ENCODE data around the gene SPNS2.

Gene SPNS2

GRCh38 chr17:4536742-4537411 is 38.2 kb downstream of the SPNS2 start:
- DNase-seq = peak in 15 of 51 donors; percentile 24 to 63 (median 47)

- peak in 35 of 51 donors; percentile 27 to 87 (median 64) for DNase-seq
Measured at GRCh38 chr17:4537451-4538235, 39.0 kb downstream of the SPNS2 start.

GRCh38 chr17:4538236-4539002 is 39.7 kb downstream of the SPNS2 start:
- DNase-seq = no peak

DNA sequence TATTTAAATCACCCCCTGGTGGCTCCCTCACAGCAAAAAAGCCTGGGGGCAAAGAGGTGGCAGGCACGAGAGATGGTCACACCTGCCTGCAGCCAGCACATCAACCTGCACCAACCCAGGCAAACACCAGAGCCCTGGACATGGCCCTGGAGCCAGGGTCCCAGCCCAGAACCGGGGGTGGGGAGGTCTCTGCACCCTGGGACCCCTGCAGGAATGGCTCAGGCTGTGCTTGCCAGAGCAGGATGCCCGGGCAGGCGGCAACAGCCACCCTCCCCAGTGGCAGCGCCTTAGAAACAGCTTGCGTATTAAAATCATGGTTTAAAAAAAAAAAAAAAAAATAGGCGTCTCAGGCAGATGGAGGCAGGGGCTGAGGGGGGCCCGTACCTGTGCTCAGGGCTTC is 40.3 kb downstream of the SPNS2 start:
- DNase-seq = no peak

DNA sequence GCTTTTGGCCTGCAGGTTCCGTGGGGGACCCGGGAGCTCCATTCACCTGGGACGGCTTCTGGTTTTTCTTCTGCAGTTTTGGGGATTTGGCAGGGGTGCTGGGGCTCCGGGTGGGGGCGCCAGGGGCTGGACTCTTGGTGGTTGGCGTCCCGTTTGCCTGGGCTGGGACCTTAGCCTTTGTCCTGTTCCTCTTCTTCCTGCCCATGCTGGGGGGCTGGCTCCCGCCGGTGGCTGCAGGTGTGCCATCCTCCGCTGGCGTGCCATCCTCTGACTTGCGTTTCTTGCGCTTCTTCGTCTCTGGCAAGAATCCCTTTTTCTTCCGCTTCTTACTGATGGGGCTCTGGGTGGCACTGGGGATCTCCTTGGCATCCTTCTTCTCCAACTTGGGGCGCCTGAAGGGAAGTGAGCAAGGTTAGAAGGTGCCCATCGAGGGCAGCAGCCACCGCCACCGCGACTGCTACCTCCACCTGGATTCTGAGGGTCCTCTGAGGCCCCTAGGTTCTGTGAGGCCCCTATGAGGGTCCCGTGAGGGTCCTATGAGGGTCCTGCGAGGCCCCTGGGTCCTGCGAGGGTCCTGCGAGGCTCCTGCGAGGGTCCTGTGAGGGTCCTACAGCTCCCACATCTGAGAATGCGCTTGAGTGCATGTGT is 41.0 kb downstream of the SPNS2 start:
- no peak for DNase-seq

DNA sequence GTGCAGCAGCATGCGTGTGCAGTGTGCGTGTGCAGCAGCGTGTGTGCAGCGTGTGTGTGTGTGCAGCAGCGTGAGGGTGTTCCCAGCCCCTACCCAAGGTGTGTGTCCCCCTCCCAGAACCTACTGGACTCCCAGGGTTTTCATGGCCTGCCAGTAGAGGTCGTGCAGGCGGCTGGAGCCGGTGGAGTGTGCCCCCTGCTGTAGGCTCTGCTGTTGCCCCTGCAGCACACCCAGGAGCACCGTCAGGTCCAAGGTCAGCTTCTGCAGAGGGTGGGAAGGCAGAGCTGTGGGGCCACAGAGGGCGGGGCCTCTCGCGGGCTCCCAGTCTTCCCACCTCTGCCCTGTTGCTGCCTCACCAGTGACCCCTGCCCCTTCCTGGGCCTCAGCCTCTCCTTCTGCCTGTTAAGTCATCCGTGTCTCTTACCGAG is 41.6 kb downstream of the SPNS2 start:
- peak in 3 of 51 donors; percentile 10 to 43 (median 24) for DNase-seq

- no peak for DNase-seq
Measured at GRCh38 chr17:4540687-4541327, 42.1 kb downstream of the SPNS2 start.

DNA sequence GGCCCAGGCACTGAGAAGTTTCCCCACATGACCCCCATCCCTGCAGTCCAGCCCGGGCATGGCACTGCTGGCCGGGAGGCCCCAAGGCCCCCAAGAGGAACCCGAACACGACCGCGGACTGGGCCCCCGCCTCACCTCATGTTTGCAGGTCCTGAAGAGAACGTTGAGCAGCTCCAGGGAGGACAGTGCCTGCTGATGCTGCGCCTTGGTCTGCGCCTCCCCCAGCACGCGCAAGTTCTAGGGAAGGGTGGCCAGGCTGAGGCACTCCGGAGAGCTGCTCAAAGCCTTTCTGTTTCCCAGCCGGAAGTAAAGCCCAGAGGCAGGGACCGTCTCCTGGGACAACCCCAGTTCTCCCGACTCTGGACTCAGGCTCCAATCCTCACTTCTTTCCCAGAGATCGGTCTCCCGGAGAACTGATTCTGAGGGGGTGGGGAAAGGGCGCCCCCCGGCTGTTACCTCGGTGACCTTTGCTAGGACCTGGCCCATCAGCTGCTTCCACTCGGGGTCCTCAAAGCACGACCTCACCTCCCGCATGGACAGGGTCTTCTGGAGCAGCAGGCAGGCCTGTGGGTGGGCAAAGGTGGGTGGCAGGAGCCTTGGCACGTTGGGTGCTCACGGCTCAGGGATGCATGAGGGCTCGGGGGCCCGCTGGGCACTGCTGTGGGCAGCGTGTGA is 42.8 kb downstream of the SPNS2 start:
- DNase-seq = peak in 10 of 51 donors; percentile 21 to 43 (median 28)

- DNase-seq = no peak
Measured at GRCh38 chr17:4542003-4542725, 43.5 kb downstream of the SPNS2 start.

GRCh38 chr17:4542726-4543191 is 44.1 kb downstream of the SPNS2 start:
- no peak for DNase-seq

DNA sequence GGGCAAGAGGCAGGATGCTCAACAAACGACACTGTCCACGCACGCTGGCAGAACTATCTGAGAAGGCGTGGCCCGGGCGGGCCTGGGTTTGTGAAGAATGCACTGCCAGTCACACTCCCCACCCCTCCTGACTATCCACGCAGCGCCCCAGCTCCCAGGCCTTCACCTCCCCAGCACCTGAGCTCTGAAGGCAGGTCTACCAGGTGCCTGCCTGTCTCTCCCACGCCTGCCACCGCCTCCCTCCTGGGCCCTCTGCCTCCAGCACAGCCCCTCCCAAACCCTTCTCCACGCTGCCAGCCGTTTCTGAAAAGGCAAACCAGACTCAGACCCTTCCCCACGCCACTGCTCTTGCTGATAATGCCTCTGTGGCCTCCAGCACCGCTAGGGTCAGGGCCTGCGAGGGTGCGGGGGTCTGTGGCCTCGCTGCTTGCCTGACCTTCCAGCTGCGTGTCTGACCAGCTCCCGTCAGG is 44.9 kb downstream of the SPNS2 start:
- peak in 2 of 51 donors; percentile 6 to 24 for DNase-seq

DNA sequence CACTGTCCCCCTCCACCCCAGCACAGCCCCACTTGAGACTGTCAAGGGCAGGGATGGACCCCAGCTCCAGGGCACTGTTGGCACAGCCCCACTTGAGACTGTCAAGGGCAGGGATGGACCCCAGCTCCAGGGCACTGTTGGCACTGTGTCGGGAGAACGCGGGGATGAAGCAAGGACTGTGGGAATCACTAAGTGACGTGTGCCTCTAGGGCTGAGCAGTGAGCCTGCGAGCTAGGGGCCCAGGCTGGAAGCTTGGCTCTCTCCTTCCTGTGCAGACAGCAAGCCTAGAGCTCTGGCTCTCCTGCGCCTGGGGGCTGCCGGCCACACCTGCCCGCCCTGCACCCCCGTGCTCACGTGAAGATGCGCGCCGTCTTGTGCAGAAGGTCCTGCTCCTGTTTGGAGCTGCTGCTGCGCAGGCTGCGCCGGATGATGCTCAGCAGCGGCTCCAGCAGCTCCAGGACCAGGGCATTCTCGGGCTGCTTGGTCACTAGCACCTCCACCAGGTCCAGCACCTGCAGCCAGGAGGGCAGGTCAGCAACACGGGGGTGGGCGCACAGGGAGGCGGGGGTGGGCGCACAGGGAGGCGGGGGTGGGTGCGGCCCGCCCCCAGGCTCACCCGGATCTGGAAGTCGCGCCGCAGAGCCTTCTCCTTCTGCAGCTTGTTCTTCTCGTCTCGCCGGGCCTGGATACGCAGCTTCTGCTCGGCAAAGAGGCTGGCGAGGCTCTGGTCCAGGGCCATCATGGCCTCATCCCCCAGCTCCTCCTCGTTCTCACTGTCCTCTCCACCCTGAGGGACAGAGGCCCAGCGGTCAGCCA is 45.7 kb downstream of the SPNS2 start:
- no peak for DNase-seq

- DNase-seq = peak in 1 of 51 donors; percentile 22
Measured at GRCh38 chr17:4544951-4545216, 46.2 kb downstream of the SPNS2 start.

DNA sequence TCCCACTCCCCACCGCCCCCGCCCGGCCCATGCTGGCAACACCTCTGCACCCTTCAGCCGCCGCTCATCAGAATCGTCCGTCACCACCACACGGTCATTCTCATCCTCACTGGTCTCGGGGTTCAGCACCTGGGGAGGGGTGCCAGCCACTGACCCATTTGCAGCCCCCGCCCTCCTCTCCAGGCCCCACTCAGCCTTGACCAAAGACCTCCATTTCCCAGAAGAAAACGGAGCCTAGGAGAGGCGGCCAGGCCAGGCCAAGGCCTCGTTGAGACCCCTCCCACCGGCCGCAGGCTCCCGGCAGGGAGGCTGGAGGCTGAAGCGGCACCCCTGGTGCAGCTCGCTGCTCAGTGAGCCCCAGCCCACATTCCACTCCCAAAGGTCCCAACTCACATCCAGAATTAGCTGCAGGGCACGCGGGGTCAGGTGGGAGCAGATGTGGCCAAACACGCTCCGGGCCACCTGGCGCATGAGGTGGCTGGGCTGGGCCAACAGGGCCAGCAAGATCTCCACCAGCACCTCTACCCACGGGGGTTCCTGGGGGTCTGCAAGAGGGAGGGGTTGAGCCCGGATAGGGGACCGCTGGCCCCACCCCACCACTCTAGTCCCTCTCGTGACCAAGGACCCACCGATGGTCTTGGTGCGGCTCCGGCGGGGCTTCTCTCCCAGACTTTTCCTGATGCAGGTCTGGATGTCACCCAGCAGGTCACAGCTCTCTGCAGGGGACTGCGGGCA is 46.7 kb downstream of the SPNS2 start:
- DNase-seq = no peak

DNA sequence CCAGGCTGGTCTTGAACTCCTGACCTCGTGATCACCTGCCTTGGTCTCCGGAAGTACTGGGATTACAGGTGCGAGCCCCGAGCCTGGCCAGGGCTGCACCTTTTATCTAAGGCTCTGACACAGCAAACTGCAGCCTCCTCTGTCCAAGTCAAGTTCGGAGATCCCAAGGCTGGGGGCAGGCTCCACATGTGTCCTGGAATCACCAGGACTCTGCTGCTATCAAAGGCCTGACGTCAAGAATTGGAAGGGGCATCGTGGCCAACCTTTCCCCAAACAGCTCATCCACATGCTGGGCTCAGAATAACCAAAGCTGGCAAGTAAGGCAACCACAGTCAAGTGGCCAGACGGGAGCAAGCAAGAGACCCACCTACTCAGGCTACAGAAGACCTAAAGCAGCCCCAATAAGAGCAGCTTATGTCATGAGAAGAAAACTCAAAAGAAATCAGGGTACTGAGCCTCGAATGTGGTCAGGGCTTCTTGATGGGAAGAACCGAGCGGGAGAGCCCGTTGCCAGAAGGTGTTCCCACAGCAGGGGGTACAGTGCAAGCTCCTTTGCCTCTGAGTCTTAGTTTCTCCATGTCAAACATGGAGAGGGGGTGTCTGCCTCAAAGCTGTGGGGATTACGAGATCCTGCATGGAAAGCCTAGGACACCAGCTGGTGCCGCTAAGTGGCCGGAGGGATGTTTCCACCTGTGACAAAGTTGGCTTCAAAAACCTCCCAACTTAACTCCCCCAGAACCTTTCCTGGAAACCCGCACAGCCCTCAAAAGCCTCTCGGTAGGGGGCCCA is 48.6 kb downstream of the SPNS2 start:
- no peak for DNase-seq

- DNase-seq = no peak
Measured at GRCh38 chr17:4548061-4548461, 49.4 kb downstream of the SPNS2 start.

Measured in hypothalamus (tissue), 51 donors.